HG03025 (cell line): ENCODE results near the gene CYP27B1.
A peak's percentile ranks its signal among the peaks of the same experiment; 100 is the strongest.

Experiments used
- ATAC-seq: cut with Tn5 transposase; IDR thresholded peaks from one replicate; pipeline ENCODE4 v1.9.1; 2021; ENCODE audit warnings: mild to moderate bottlenecking, moderate library complexity; ENCODE audit not compliant: unreplicated experiment, low FRiP score

CYP27B1 gene

DNA sequence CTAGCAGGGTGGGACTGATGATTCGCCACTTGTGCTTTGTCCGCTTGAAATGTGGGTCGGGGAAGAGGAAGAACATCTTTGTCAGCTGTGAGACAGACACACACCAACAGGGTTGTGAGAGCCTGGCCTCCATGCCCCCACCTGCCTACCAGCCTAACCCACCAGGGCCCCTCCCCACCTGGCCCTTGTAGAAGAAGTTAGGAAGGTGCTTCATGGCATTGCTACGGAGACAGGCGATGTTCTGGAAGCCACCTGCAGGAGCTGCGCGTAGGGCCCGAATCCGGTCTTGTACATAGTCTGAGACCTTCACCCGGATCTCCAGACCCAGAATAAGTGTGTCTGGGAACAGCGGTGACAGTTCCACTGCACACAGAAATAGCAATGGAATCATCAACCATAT lies 2.7 kb upstream of the CYP27B1 start:
- ATAC-seq = no peak

DNA sequence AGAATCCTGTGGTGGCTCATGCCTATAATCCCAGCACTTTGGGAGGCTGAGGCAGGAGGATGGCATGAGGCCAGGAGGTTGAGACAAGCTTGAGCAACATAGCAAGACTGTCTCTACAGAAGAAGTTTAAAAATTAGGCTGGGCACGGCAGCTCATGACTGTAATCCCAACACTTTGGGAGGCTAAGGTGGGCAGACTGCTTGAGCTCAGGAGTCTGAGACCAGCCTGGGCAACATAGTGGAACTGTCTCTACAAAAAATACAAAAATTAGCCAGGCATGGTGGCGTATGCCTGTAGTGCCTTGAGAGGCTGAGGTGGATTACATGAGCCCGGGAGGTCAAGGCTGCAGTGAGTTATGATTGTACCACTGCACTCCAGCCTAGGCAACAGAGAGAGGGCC lies 998 bp upstream of the CYP27B1 start:
- ATAC-seq = no peak

DNA sequence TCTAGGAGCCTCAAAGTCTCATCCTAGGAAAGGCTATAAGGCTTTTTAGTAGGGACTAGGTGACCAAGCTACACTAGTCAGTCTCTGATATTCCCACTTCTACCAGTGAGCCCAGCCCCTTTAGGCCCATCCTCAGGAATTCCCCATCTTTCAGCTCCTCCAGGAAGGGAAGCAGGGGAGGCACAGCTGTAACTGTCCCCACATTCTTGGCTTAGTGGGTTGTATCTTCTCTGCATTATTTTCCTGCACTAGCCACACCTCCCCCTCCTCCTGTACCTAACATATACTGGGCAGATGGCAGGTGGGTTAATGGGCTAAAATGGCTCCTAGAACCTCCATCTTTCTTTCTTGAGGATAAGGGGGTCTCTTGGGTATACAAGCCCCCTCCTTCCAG lies 424 bp upstream of the CYP27B1 start:
- no peak for ATAC-seq

DNA sequence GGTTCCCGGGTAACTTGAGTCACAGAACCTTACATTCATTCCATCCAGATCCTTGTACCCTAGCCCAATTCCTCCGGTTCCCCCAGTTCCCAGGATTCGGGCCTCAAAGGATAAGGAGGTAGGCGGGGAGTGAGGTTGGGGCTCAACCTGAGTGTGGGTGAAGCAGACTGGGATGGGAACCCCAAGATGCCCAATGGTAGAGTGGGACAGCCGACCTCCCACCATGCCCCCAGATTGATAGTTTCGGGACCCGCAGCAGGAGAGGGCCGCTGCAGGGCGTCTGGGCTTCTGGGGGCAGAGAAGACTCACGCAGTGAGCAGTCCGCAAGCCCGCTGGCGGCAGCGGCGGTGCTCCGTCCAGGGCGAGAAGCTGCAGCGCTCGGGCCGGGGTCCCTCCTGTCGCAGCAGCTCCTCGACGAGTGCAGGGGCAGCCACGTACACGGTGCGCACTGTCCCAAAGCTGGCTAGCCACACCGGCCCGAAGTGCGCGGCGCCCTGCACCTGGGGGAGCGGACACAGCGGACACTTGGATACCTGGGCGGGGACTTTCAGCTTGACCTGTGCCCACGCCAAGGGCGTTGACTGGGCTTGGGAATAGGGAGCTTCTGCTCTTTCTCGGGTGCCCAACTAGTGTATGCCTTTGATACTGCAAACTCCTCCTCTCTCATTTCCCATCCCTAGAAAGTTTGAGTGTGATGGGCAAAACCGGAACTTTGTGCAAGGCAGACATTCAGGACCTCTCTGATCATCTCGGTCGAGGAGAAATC lies 997 bp downstream of the CYP27B1 start:
- no peak for ATAC-seq

DNA sequence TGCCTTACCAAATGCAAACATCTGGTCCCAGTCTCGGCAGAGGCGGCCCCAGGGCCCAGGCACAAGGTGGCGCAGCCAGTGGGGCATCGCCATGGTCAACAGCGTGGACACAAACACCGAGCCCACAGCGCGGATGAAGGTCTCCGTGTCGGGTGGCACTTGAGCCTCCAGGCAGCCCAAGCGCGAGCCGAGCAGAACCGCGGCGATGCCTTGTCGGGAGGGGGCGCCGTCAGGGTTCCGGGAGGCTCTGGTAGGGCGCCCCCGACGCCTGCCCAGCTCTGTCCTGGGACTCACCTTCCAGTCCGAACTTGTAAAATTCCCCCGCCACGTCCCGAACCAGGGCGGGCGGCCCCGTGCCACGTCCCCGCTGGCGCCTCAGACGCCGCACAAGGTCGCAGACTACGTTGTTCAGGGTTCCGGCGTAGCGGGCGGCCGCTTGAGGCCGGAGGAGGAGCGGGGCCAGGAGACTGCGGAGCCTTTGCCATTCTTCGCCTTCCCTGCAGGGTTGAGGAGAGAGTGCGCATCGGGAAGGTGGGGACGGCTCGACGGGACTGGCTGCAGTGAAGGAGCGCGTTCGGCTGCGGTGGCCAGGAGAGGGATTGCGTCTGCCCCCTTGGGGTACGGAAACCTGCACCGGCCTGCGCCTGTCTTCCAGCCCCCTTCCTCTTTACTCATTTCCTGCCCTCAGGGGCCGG lies 1.7 kb downstream of the CYP27B1 start:
- ATAC-seq = peak; percentile 57

DNA sequence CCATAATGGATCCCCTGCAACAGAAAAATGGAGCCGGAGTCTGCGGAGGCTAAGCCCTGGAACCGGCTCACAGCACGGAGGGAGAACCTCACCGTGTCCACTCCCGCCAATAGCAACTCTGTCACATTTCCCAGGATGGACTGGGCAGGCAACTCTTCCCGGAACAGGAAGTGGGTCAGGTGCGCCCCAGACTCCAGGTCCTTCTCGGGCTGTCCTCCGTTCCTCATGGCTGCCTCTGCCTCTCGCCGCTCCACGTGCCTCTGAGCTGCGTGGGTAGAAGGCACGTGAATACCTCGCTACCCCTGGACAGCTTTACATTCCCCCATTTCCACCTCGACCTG lies 2.2 kb downstream of the CYP27B1 start:
- no peak for ATAC-seq

DNA sequence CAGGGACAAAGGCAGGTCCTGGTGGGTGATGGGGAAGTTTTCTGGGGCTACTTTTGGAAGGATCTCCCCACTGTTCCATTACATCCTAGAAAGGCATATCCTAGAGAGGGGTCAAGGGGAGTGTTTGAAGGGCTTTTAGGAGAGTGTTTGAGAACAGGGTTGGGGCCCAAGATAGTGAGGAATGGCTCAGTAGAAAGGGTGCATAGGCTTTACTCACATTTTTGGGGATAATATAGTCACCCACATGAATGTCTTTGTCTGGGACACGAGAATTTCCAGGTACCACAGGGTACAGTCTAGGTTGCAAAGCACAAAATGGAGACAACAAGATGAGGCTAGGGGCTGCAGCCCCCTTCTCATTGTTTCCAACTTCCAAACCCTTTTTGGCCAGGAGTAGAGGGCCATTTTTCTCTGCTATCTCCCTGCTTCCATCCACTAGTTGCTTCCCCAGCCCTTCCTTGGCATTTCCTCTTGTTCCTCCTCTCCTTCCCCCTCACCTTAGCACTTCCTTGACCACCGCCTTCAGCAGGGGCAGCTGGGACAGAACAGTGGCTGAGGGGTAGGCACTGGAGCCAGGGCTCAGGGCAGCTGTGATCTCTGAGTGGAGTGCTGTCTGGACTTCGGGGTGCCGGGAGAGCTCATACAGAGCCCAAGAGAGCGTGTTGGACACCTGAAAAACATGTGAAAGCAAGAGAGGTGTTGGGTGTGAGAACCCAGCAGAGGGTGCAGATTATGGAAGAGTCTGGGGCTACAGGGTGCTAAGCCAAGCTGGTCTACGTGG lies 2.8 kb downstream of the CYP27B1 start:
- ATAC-seq = no peak

DNA sequence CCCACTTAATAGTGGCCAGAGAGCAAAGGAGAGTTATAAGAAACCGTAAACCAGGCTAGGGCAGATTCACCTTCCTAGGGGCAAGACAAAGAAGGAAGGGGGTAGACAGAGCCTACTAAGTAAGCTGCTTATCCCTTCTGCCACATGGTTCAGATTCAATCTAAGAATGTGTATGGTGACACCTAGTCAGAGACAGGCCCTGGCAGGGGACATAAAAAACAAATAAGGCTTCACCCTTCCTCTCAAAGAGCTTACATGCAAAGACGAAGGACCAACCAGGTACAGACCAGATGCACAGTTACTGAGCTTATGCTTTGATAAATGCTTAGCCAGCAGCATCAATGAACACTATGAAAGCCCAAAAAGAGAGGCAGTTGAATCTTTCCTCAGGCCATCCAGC lies 4.4 kb downstream of the CYP27B1 start:
- ATAC-seq = no peak

DNA sequence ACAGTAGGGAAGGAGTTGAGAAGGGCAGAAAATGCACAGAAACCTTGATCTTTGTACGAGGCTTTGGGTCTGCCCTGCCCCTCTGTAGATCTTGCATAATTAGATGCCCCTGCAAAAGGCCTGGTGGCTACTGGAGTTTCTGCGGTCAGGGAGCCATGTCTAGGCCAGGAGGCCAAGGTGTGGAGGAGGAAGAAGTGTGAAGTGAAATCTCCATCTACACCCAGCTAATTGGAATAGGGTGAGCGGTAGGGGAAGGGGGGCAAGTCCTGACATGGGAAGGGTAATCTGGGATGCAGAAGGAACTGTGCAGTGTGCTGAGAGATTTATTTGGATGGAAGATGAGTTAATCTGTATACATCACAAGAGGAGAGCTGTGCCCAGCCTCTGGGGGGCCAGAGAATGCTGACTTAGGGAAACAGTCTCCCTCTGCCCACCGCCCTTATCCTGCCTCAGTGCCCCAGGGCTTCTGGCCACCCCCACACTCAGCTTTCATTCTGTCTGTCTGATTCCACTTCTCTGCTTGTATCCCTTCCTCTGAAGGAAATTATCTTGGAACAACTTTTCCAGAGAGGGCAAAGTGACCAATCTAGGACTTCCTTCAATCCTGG lies 5.4 kb downstream of the CYP27B1 start:
- ATAC-seq = no peak

DNA sequence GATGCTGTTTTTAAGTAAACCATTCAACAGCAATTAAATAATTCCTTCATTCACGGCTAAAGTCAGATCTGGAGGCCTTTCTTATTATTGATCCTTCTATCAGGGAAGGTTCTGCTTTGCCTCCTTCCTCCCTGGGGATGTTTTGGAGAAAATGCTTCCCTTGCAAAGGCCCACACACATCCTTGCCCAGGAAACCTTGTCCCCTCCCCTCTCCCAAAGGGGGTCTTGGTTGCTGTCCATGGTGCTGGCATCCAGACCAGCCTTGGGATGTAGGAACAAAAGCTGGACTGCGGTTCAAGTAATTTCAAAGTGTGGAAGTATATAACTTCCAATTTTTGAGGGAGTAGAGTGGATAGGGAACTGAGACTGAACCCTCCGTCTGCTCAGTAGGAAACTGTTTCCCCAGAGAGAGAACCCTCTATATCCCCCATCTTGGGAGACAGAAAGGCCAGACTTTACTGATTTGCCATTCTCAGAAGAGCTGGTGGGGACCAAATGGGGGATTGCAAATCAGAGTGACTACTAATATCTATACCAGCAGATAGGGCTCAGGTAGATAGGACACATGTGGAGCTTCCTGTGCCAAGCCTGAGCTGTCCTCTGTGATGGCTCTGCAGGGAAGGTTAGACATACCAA lies 6.4 kb downstream of the CYP27B1 start:
- no peak for ATAC-seq

DNA sequence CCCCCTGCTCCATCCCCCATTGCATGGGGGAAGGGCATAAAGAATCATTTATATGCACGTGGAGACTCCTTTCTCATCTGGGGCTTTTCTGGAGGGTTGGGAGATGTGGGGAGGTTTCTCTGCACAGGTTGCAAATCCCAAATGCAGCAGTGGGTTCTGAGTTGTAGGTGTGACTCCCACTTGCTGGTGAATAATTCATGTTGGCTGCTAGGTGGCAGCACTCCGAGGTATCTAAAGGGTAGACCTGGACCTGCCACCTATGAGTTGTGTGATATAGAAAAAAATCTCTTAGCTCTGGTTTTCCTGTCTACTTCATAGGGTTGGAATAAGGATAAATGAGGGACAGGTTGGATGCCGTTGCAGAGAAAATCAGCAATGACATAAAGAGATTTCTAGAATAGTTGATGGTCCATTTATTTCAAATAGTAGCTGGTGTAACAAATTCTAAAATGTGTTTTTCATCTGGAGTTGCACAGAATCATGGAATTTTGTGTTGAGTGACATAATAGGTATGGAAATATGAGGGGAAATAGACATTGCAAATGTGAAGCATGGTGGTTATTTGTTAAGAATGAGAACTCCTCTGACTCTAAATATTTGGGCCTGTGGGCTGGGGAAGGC lies 7.4 kb downstream of the CYP27B1 start:
- no peak for ATAC-seq

DNA sequence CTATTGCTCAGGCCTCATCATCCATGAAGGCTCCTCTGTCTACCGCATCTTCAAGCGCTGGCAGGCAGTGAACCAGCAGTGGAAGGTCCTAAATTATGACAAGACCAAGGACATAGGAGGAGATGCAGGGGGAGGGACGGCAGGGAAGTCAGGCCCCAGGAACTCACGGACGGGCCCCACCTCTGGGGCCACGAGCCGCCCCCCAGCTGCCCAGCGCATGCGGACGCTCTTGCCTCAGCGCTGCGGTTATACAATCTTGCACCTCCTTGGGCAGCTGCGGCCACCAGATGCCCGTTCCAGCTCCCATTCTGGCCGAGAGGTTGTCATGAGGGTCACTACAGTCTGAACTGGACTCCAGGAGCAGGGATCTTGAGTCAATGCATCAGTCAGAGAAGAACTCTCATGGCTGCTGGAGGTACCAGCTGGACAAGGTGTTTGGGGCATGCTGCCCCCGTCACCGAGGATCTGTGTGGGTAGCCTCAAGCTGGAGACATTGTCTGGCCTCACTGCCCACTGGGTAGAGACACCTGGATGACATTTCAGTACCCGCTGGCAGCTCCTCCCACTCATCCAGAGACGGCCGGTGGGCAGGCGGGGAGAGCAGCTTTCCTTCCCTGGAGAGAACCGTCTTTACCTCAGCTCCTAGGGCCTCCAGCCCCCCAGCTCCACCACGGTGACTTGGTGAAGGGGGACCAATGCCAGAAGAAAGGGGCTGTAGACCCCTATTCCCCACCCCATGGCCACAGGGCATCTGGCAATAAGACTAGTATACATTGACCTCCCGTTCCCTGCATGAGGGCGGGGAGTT lies 8.1 kb downstream of the CYP27B1 start:
- ATAC-seq = no peak

DNA sequence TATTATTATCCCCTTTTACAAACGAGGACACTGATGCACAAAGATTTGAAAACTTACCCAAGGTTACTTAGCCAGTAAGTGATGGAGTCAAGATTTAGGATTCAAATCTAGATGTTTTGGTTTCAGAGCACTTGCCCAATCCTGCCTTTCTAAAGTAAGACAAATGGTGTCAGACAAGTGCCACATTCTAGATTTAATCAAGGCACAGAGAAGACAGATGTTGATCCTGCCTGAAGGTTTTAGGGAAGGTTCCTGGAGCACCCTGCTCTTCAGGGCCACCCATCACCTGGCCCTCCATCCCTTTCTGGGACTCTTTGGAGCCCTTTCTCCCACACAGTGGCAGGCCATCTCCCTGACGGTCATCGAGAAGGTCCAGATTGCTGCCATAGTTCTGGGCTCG lies 9.1 kb downstream of the CYP27B1 start:
- no peak for ATAC-seq

DNA sequence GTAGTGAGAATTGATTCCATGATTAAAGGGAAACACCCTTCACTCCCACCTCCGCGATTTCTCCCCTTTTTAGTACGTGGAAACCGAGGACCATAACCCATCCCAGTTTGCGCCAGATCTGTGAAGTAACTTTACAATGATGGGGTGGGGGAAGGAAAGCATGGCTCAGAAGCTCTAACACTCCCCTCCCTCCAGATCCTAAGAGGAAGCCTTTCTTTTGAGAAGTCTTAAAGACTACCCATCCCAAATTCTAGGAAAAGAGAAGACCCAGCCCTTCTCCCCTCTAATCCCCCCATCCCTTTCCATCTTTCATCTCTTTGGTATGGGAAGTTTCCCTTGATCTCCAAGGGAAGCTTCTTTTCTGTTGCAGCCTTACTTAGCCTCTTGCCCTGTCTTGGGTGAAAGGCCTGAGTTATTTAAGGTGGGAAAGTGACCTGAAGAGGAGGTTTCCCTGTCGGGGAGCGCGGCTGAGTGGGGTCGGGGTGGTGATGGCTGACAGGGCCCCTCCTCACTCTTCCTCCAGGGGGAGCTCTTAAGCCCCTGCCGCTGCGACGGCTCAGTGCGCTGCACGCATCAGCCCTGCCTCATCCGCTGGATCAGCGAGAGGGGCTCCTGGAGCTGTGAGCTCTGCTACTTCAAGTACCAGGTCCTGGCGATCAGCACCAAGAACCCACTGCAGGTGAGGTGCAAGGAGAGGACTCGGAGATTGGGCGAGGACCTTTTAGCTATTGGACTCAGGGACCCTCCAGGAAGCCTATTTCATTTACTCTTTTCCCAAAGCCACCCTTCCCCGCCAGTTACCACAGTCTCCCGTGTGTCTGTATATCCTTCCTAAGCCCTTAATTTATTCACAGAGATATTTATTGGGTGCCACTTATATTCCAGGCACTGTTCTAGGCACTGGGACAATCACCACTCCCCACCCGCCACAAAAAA lies 10.2 kb downstream of the CYP27B1 start:
- ATAC-seq = no peak

DNA sequence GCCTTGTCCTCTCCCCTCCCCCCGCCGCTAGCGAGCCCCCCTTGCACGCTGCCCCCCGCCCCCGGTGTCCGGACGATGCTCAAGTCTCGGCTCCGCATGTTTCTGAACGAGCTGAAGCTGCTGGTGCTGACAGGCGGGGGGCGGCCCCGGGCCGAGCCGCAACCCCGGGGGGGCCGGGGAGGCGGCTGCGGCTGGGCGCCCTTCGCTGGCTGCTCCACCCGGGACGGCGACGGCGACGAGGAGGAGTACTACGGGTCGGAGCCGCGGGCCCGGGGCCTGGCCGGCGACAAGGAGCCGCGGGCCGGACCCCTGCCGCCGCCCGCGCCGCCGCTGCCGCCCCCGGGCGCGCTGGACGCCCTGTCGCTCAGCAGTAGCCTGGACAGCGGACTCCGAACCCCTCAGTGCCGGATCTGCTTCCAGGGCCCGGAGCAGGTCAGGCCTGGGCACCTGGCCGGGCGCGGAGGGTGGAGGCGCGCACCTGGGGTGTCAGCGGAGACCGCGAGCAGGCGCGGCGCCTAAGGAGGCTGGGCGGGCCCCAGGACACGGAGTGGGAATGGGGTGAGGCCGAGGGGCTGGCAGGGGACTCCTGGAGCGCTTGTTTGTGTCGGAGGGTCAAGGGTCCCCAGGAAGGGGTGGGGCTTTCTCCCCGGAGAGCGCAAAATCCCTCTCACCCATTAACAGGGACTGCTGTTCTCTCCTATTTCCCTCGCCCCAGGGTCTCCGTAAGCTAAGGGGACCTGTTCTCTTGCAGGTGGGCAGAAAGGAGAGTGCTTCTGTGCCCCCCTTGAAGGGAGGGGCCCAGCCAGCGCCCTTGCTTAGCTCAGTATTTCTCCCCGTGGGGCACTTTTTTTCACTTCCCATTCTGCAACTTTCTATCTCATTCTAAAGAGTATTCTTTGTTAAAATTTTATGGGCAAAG lies 11.2 kb downstream of the CYP27B1 start:
- ATAC-seq = no peak

DNA sequence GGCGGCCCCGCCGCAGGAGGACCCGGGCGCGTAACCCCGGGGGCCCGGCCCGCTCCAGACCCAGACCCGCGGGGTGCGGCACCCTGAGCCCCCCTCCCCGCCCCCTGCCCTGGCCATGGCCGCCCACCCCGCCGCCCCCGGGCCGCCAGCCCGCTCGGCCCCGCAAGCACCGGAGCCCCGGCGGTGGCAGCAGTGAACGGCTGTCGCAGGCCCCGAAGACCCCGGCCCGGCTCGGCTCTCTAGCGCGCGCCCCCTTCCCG lies 11.8 kb downstream of the CYP27B1 start:
- ATAC-seq = no peak

DNA sequence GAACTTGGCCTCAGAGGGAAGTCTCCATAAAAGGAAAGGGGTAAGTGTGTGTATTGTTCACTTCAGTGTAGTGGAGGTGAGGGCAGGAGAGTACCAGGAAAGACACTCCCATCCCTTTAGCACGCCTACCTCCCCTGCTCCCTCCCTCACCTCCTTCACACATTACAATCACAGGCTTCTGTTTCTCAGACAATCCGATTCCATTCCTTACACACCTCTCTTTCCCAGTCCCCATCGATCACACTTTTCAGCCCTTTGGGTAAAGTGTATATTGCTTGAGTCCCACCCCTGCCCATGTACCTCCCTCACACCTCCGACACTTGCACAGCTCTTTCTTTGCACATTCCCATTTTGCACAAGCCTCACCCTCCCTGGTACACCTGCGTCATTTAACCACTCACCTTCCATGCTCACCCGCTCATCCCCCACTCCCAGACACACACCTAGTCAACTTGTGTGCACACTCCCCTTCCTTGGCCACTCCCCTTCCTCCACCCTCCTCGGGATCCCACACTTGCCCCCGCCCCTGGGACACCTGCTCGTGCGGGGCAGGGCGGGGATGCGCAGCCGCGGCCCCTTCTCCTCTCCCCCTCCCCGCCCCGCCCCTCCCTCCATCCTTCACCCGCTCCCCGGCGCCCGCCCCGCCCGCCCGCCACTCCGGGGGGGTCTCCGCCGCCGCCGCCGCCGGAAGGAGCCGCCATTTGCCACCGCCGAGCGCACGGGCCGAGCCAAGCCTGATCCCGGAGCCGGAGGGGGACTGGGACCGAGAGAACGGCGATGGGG lies 12.3 kb downstream of the CYP27B1 start, which contains the start of gene MARCHF9:
Gene MARCHF9 (plus strand): TSS at position 693 of the 783 bp plus-strand sequence. CDS start 426 bp downstream, outside the sequence.
- peak; percentile 34 for ATAC-seq
